ENCODE measurements around the gene KIFAP3.
"Not testable (repeated sequence)": the region's sequence is repeated elsewhere in the genome, so short reads cannot be mapped to it uniquely, and the experiment has no call there.

Gene KIFAP3

GRCh38 chr1:170061676-170062075, 12.8 kb downstream of the KIFAP3 start:
- DNase-seq, result not testable (repeated sequence)

- DNase-seq, result not testable (repeated sequence)
Observed at GRCh38 chr1:170060015-170060520, 14.4 kb downstream of the KIFAP3 start.

- no peak for DNase-seq
Observed at GRCh38 chr1:170049176-170049800, 25.2 kb downstream of the KIFAP3 start.

DNA sequence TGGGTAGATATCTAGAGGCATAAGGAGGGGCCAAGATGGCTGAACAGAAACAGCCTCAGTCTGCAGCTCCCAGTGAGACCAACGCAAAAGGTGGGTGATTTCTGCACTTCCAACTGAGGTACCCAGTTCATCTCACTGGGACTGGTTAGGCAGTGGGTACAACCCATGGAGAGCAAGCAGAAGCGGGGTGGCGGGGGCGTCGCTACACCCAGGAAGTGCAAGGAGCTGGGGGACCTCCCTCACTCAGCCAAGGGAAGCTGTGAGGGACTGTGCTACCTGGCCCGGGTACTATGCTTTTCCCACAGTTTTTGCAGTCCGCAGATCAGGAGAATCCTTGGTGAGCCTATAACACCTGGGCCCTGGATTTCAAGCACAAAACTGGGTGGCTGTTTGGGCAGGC, 26.0 kb downstream of the KIFAP3 start:
- no peak for DNase-seq

DNA sequence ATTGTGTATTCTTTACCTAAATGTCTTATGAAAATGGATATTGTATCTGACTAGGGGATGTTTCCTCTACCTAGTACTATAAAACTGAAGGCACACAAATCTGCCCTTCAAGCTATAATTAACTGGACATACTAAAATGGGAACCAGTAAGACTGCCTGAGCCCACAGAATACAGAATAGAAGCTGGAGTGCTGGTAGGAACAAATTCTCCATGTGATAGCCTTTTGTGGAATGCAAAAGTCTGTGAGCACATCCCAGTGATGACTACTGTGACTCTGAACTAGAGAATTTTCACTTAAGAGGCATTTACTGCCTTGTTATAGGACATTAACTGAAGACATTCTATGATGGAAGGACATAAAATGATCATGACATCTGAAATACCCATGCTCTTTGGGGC, 30.3 kb downstream of the KIFAP3 start:
- DNase-seq, result no peak

DNA sequence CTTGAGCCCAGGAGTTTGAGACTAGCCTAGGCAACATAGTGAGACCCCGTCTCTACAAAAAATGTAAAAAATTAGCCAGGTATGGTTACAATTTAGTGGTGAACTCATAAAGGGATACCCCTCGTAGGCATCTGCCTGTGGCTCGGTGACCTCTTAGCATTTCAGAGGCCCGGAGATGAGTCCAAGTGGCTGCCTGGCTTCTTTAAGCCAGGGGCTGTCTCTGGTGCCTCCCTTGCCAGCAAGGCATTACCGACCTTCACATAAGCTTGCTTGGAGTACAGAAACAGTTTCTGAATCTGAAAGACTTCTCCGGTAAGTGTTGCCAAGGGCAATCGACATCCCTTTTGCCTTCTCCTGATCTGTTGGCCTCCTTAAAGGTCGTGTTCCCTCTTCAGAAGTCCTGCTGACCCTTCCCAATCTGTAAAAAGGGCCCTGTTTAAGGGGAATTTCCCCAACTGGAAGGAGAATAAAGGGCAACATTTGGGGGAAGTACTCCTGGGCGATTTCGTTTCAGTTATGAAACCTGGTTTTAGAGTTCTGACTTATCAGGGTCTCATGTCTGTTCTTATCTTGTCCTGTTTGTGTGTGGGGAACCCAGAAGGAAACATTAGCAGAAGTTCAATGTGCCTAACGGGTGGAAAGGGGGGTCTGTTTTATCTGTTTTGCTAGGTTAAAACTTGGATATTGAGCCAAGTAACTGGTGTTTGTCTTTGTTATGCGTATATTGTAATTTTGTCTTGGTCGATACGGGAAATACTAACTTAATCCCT, 32.9 kb downstream of the KIFAP3 start:
- DNase-seq, result no peak

GRCh38 chr1:170032531-170033280, 41.8 kb downstream of the KIFAP3 start:
- DNase-seq, result no peak

- DNase-seq, result no peak
Observed at GRCh38 chr1:170030212-170030611, 44.3 kb downstream of the KIFAP3 start.

DNA sequence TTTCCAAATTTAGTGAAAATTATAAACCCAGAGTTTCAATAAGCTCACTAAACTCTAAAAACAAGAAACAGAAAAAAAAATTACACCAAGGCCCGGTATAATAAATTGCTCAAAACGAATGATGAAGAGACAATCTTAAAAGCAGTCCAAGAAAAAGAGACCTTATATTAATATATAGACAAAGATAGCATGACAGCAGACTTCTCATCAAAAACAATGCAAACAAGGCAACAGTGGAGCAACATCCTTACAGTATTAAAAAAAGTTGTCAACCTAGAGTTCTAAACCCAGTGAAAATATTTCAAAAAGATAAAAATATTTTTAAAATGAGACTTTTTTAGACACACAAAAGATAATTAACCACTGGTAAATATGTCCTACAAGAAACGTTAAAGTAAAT, 46.7 kb downstream of the KIFAP3 start:
- no peak for DNase-seq

- no peak for DNase-seq
Observed at GRCh38 chr1:170020859-170021258, 53.6 kb downstream of the KIFAP3 start.

DNA sequence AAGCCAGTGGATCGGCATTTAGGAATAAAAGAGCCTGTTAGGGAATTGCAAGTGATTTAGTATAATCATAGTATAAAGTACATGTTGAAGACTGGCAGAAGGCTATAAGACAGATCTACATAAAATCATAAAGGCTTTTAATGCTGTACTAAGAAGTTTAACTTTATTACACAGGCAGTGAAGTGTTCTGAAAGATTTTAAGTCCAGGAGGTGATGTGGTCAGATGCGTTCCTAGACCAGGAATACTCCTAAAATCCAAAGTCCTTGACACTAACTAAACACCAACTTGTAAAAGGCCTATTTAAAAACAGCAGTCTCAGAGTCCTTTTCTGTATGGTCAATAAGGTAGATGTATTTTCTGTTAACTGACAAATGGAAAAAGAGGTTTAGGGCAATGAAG, 57.0 kb downstream of the KIFAP3 start:
- no peak for DNase-seq

GRCh38 chr1:170012920-170013319, 61.6 kb downstream of the KIFAP3 start:
- DNase-seq, result no peak

- DNase-seq, result peak; percentile 49
Observed at GRCh38 chr1:170010443-170010842, 64.1 kb downstream of the KIFAP3 start.

DNA sequence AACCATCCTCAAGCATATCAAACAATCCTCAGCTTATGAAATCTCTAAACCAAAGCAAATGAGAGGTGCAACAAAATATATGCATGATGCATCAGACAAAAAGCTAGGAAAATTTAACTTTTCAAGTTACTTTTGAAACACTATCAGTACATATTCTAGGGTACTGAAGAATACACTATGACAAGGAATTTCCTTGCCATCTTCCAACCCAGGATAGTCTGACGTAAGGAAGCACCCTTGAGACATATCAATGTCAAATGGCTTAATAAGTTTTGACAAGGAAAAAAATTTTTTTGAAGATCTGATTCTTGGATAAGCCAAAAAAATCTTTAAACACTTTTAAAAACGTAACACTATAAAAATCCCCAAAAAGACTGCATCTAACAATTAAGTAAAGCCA, 64.9 kb downstream of the KIFAP3 start:
- no peak for DNase-seq

- DNase-seq, result not testable (repeated sequence)
Observed at GRCh38 chr1:170008745-170009144, 65.8 kb downstream of the KIFAP3 start.

DNA sequence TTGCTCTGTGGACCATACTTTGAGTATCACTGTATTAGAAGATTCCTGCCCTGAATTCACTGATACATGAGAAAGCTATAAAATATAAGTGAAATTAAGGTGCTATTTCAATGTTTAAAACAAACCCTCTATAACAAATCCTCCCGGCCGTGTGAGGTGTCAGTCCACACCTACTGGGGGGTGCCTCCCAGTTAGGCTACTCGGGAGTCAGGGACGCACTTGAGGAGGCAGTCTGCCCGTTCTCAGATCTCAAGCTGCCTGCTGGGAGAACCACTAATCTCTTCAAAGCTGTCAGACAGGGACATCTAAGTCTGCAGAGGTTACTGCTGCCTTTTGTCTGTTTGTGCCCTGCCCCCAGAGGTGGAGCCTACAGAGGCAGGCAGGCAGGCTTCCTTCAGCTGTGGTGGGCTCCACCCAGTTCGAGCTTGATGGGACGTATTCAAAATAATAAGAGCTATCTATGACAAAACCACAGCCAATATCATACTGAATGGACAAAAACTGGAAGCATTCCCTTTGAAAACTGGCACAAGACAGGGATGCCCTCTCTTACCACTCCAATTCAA, 71.1 kb downstream of the KIFAP3 start:
- DNase-seq, result not testable (repeated sequence)

GRCh38 chr1:170001266-170001665, 73.2 kb downstream of the KIFAP3 start:
- DNase-seq, result no peak

DNA sequence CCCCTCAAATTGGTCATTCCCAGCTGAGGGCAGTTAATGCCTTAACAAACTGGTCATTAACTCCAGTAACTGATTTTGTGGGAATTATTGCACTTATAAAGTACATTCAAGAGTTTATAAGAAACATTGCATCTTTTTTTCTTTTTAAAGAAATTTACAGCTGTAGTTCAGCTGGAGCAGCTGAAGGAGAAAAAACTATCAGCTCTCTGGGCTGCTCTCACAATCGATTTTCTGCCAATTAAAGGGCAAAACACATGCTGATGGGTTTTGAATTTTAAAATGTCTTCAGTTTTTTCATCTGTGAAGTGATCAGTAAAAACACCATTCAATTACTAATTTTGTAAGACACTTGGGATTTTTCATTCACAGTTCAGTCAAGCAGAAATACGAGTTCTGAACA, 74.7 kb downstream of the KIFAP3 start:
- DNase-seq, result no peak

DNA sequence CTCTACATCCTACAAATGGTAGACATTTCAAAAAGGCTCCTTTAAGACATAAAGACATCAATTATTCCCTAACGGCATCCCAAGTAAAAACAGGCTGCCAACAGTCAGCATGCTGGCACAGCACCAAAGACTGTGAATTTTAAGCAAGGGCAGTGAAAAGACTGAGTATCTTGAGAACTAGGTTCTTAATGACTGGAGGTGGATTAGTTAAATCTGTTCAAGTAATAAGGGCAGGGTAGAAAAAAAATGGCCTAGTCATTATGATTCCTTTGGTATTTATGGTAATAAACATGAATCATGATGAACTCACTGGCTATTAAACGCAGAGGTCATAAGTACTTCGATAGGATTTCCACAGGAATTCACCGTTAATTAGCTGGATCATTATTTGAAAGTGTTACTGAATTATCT, 75.2 kb downstream of the KIFAP3 start:
- no peak for DNase-seq

- no peak for DNase-seq
Observed at GRCh38 chr1:169995993-169996392, 78.5 kb downstream of the KIFAP3 start.

DNA sequence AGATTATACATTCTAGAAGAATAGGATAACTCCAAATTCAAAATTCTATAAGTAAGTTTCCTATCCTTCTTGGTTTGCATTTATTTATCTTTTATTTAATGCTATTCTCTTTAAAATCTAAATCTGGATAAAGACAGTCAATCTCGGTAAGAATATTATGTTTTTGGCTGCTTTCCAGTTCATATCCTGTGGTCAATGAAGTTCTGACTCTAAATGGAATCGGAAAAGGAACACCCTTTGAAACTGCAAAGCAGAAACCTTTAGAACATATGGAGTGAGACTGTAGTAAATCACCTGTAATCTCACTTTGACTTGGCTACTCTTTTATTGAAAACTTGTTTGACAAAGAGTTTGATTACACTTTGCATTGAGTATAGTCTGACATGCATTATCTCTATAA, 85.2 kb downstream of the KIFAP3 start:
- no peak for DNase-seq

DNA sequence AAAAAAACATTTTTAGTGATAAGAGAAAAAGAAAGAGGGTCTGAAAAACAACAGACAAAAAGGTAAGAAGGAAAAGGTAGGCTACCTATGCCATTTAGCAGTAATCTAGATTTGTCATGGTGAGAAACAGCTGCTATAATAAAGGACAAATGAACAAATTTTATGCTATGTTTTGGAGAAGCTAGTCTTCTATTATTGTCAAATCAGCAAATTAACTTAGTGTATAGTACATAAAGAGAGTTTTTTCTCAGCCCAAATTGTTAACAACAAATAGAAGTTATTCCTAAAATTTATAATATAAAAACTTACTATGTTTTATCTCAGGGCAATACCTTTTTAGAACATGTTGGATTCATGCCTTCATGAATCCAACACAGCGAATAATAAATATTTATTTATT, 88.7 kb downstream of the KIFAP3 start:
- no peak for DNase-seq

DNA sequence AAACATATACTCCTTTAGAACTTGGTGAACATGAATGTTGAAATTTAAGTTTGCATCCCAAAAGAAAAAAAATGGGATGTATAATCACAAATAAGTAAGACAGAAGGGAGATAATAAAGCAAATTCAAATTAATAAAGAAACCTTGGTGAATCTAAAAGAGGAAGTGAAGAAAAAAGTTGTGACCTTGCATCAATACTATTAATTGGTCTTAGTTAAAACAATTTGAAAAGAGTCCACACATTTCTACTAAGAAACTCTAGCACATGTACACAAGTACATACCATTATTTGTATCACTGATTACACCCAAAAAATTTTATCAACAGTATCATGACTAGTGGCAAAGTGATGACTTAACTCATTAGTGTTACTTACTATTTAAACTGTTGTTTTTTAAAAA, 100.4 kb downstream of the KIFAP3 start:
- no peak for DNase-seq
